ENCODE data around the gene TBC1D23. TPM values are rescaled to one million over a fixed set of nuclear protein-coding genes. Genes with fewer than 3 reads are reported as not detected.

The TBC1D23 gene
- total RNA-seq, 1 donor from 2014 or later = 33.2 TPM

DNA sequence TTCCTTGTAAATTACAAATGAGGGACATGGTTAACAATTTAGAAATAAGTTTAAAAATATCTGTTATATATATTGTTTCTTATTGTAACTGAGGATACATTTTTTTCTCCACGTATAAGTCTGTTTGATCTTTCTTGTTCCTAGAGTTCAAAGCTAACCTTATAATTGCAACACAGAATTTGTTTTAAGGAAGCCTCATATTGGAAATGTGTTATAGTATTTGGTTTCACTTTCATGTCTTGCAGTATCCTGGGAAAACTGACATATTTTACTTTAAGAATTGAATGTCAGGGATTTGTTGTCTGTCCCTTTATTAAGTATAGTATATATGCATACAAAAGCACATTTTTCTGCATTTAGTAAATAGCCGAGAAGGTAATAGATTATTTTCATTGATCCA lies 50.2 kb downstream of the TBC1D23 start:
- Mint-ChIP-seq H3K4me1 (ENCODE audit: low read depth, unreplicated experiment) (no peaks in the 10 kb centered on the region), H3K9me3 (ENCODE audit: unreplicated experiment) (no peaks in the 10 kb centered on the region), H3K27me3 (ENCODE audit: unreplicated experiment) (no peaks in the 10 kb centered on the region), H3K4me3 (ENCODE audit: unreplicated experiment) (no peak overlapping the region), H3K36me3 (ENCODE audit: unreplicated experiment) (no peaks in the 10 kb centered on the region), H3K27ac (ENCODE audit: unreplicated experiment) (no peak overlapping the region)
- no peak for DNase-seq
- TF ChIP-seq CTCF (IDR thresholded peaks at IDR 0.05; ENCODE audit: partially characterized antibody, unreplicated experiment) = no peak

- no peak for DNase-seq
- no peaks in the 10 kb centered on the region for H3K9me3 Mint-ChIP-seq (ENCODE audit: unreplicated experiment)
- no peaks in the 10 kb centered on the region for H3K4me1 Mint-ChIP-seq (ENCODE audit: low read depth, unreplicated experiment)
- peaks cover 3% of the 10 kb centered on the region for H3K27me3 Mint-ChIP-seq (ENCODE audit: unreplicated experiment)
- TF ChIP-seq CTCF (IDR thresholded peaks at IDR 0.05; ENCODE audit: partially characterized antibody, unreplicated experiment) = peak; percentile 69
- H3K27ac Mint-ChIP-seq (ENCODE audit: unreplicated experiment) = no peak overlapping the region
- no peak overlapping the region for H3K4me3 Mint-ChIP-seq (ENCODE audit: unreplicated experiment)
- H3K36me3 Mint-ChIP-seq (ENCODE audit: unreplicated experiment) = no peaks in the 10 kb centered on the region
Measured at GRCh38 chr3:100316641-100317069, 55.9 kb downstream of the TBC1D23 start.

- Mint-ChIP-seq H3K9me3 (ENCODE audit: unreplicated experiment) (no peaks in the 10 kb centered on the region), H3K4me3 (ENCODE audit: unreplicated experiment) (no peak overlapping the region), H3K4me1 (ENCODE audit: low read depth, unreplicated experiment) (no peaks in the 10 kb centered on the region), H3K27me3 (ENCODE audit: unreplicated experiment) (peaks cover 3% of the 10 kb centered on the region), H3K36me3 (ENCODE audit: unreplicated experiment) (no peaks in the 10 kb centered on the region), H3K27ac (ENCODE audit: unreplicated experiment) (no peak overlapping the region)
- TF ChIP-seq CTCF (IDR thresholded peaks at IDR 0.05; ENCODE audit: partially characterized antibody, unreplicated experiment) = no peak
- DNase-seq = no peak
Measured at GRCh38 chr3:100317912-100318311, 57.1 kb downstream of the TBC1D23 start.

- H3K27me3 Mint-ChIP-seq (ENCODE audit: unreplicated experiment) = peaks cover 3% of the 10 kb centered on the region
- H3K27ac Mint-ChIP-seq (ENCODE audit: unreplicated experiment) = no peak overlapping the region
- no peak for DNase-seq
- no peak for TF ChIP-seq CTCF (IDR thresholded peaks at IDR 0.05; ENCODE audit: partially characterized antibody, unreplicated experiment)
- no peaks in the 10 kb centered on the region for H3K9me3 Mint-ChIP-seq (ENCODE audit: unreplicated experiment)
- no peak overlapping the region for H3K4me3 Mint-ChIP-seq (ENCODE audit: unreplicated experiment)
- H3K36me3 Mint-ChIP-seq (ENCODE audit: unreplicated experiment) = no peaks in the 10 kb centered on the region
- H3K4me1 Mint-ChIP-seq (ENCODE audit: low read depth, unreplicated experiment) = no peaks in the 10 kb centered on the region
Measured at GRCh38 chr3:100319951-100320350, 59.2 kb downstream of the TBC1D23 start.

DNA sequence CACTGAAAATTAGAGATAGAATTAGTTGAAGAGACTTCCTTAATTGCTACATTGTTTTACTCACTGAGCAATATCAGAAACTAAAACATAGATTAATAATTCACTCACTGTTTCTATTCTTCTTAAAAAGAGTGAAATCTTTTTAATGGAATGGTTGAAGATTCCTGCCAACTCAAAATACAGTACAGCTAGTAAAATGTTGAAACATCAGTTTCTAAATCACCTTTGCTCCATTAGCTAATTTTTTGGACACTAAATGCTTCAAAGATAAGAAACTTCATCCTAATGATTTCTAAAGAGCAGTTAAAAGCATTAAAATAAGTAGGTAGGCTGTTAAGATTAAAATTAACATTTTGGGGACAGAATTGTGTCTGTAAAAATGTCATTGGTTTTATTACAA lies 63.3 kb downstream of the TBC1D23 start:
- H3K27me3 Mint-ChIP-seq (ENCODE audit: unreplicated experiment) = peaks cover 1% of the 10 kb centered on the region
- no peak overlapping the region for H3K27ac Mint-ChIP-seq (ENCODE audit: unreplicated experiment)
- DNase-seq = no peak
- no peak overlapping the region for H3K4me3 Mint-ChIP-seq (ENCODE audit: unreplicated experiment)
- H3K9me3 Mint-ChIP-seq (ENCODE audit: unreplicated experiment) = peaks cover 2% of the 10 kb centered on the region
- no peaks in the 10 kb centered on the region for H3K4me1 Mint-ChIP-seq (ENCODE audit: low read depth, unreplicated experiment)
- no peak for TF ChIP-seq CTCF (IDR thresholded peaks at IDR 0.05; ENCODE audit: partially characterized antibody, unreplicated experiment)
- peaks cover 8% of the 10 kb centered on the region for H3K36me3 Mint-ChIP-seq (ENCODE audit: unreplicated experiment)
